ENCODE measurements around the gene HRAS. TPM values are rescaled to one million over a fixed set of nuclear protein-coding genes. Genes with fewer than 3 reads are reported as not detected.
A peak's percentile ranks its signal among the peaks of the same experiment; 100 is the strongest.

Gene HRAS
- polyA plus RNA-seq, 1 of the 3 experiments (the other 2 are of a cell fraction), result 217 TPM

- Histone ChIP-seq H3K4me2 (peak overlapping the region; percentile 95), H3K9ac (no peak overlapping the region), H3K27me3 (ENCODE audit: insufficient read depth) (peaks cover 2% of the 10 kb centered on the region; the same call in 1 of the 2 replicates), H3K9me2 (no peaks in the 10 kb centered on the region), H3K36me3 (replicated peaks in 1 of 2; ENCODE audit: control insufficient read depth in 1 of 2, insufficient read depth in 2 of 2, low read length in 1 of 2) (no peaks in the 10 kb centered on the region), H3K27ac (ENCODE audit: low read depth in 2 of 2, low read length in 1 of 2) (no peak overlapping the region), H3K4me3 (ENCODE audit: low read depth in 2 of 2, low read length in 1 of 2) (peak overlapping the region in 1 of 2 experiments; percentile 86; a peak in 1 of 4 replicates), H3K9me3 (no peaks in the 10 kb centered on the region), H3F3A (replicated peaks; ENCODE audit: insufficient read depth) (peaks cover 6% of the 10 kb centered on the region), H2AFZ (ENCODE audit: low read depth) (no peak overlapping the region), H3K79me2 (ENCODE audit: insufficient read depth) (peaks cover 3% of the 10 kb centered on the region; the same call in 1 of the 2 replicates), H3K4me1 (ENCODE audit: control insufficient read depth in 1 of 2, insufficient read depth in 2 of 2, low read depth in 1 of 2, low read length in 1 of 2) (peaks cover 4 to 26% of the 10 kb centered on the region in 2 experiments; a peak in 2 of 4 replicates), H4K20me1 (ENCODE audit: insufficient read depth) (no peaks in the 10 kb centered on the region)
- ChIA-PET CTCF (interaction anchor here (0.8 to 1.5 kb wide), 2 partner anchors 18 to 157 kb away, joined by 3 read pairs; no protein-coding TSS in a partner anchor), POLR2A (interaction anchor here (1.2 to 1.3 kb wide), 2 partner anchors 13 to 14 kb away, joined by 3 read pairs; no protein-coding TSS in a partner anchor)
- no peak for DNase-seq
- WGBS (ENCODE audit: low lambda C conversion rate), result 98% methylated on average over 18 of the region's 29 CpGs
- TF ChIP-seq EP300 (IDR thresholded peaks at IDR 0.05; ENCODE audit: borderline replicate concordance in 1 of 2, low read depth in 1 of 2, low read length in 1 of 2), result no peak
- TF ChIP-seq MAX (IDR thresholded peaks at IDR 0.05; ENCODE audit: low read depth), result no peak
- no peak for TF ChIP-seq MEF2A (IDR thresholded peaks at IDR 0.05; ENCODE audit: borderline replicate concordance, low read depth)
Observed at GRCh38 chr11:562046-562645, 26.8 kb upstream of the HRAS start.

- Histone ChIP-seq H3K27ac (ENCODE audit: low read depth in 2 of 2, low read length in 1 of 2) (peak overlapping the region in 1 of 2 experiments; percentile 14; a peak in 1 of 4 replicates), H3K4me1 (ENCODE audit: control insufficient read depth in 1 of 2, insufficient read depth in 2 of 2, low read depth in 1 of 2, low read length in 1 of 2) (peaks cover 4 to 26% of the 10 kb centered on the region in 2 experiments; a peak in 2 of 4 replicates), H3K4me2 (peak overlapping the region; percentile 95), H3K9me3 (no peaks in the 10 kb centered on the region), H2AFZ (ENCODE audit: low read depth) (peak overlapping the region; percentile 51; the same call in 1 of the 2 replicates), H3K4me3 (ENCODE audit: low read depth in 2 of 2, low read length in 1 of 2) (peak overlapping the region; percentile 82 to 86), H3K36me3 (replicated peaks in 1 of 2; ENCODE audit: control insufficient read depth in 1 of 2, insufficient read depth in 2 of 2, low read length in 1 of 2) (no peaks in the 10 kb centered on the region), H3F3A (replicated peaks; ENCODE audit: insufficient read depth) (peaks cover 6% of the 10 kb centered on the region), H3K9ac (peak overlapping the region; percentile 66), H4K20me1 (ENCODE audit: insufficient read depth) (no peaks in the 10 kb centered on the region), H3K27me3 (ENCODE audit: insufficient read depth) (peaks cover 8% of the 10 kb centered on the region), H3K9me2 (no peaks in the 10 kb centered on the region), H3K79me2 (ENCODE audit: insufficient read depth) (no peaks in the 10 kb centered on the region; the same call in 1 of the 2 replicates)
- POLR2A ChIA-PET, result interaction anchor here (0.7 to 1.3 kb wide), 3 partner anchors 14 to 235 kb away, joined by 3 read pairs; no protein-coding TSS in a partner anchor
- WGBS (ENCODE audit: low lambda C conversion rate), result 16% methylated on average over 16 of the region's 67 CpGs
- CTCF ChIA-PET, result interaction anchor here (0.8 to 1.5 kb wide), 2 partner anchors 17 to 158 kb away, joined by 3 read pairs; no protein-coding TSS in a partner anchor
- TF ChIP-seq YY1 (IDR thresholded peaks at IDR 0.05; ENCODE audit: low read depth), result no peak
- no peak for TF ChIP-seq FOXM1 (IDR thresholded peaks at IDR 0.05; ENCODE audit: low read depth)
- no peak for TF ChIP-seq POLR2AphosphoS5 (IDR thresholded peaks at IDR 0.05; ENCODE audit: low read depth, low read length)
- no peak for TF ChIP-seq USF2 (IDR thresholded peaks at IDR 0.05; ENCODE audit: borderline replicate concordance, low read depth, low read length)
- TF ChIP-seq ZBTB33 (IDR thresholded peaks at IDR 0.05; ENCODE audit: borderline replicate concordance, low read depth), result no peak
- TF ChIP-seq RCOR1 (IDR thresholded peaks at IDR 0.05; ENCODE audit: low read length), result no peak
- TF ChIP-seq NFIC (IDR thresholded peaks at IDR 0.05; ENCODE audit: borderline replicate concordance), result no peak
- no peak for TF ChIP-seq REST (IDR thresholded peaks at IDR 0.05; ENCODE audit: low read depth, low read length)
- TF ChIP-seq GABPA (IDR thresholded peaks at IDR 0.05; ENCODE audit: low read depth), result no peak
- TF ChIP-seq EZH2phosphoT487 (IDR thresholded peaks at IDR 0.05; ENCODE audit: borderline replicate concordance, low read depth), result no peak
- no peak for TF ChIP-seq TEAD4 (IDR thresholded peaks at IDR 0.05; ENCODE audit: borderline replicate concordance, insufficient read depth)
- no peak for TF ChIP-seq RFX5 (IDR thresholded peaks at IDR 0.05; ENCODE audit: low read length)
- no peak for TF ChIP-seq MAX (IDR thresholded peaks at IDR 0.05; ENCODE audit: low read depth)
- TF ChIP-seq SIN3A (IDR thresholded peaks at IDR 0.05; ENCODE audit: borderline replicate concordance, low read depth, low read length), result no peak
- DNase-seq, result no peak
Observed at GRCh38 chr11:561148-562003, 26.0 kb upstream of the HRAS start.
